ENCODE measurements around the gene KBTBD6. TPM values are rescaled to one million over a fixed set of nuclear protein-coding genes. Genes with fewer than 3 reads are reported as not detected.
"Not testable (repeated sequence)": the region's sequence is repeated elsewhere in the genome, so short reads cannot be mapped to it uniquely, and the experiment has no call there.

The KBTBD6 gene
- total RNA-seq, 3 donors from 2014 or later: 2.6 to 7.6 (median 3.5) TPM

DNA sequence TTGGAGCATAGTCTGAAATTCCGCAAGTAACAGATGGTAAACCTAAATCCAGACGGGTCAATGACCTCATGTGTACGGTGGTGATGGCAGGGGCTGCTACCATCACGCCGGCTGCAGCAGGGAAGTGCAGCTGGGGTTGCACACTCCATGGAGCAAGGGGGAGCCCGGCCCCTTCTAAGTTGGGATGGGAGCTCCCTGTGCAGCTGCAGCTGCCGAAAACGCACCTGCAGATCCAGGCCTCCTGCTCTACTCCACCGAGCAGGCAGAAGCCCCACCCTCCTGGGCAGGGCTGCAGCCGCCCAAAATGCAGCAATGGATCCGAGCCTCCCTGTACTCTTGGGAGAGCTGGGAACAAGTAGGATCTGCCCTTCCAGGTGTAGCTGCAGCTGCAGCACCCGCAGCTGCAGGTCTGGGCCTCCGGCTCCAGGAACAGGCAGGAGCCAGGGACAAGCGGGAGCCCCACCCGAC, 25.5 kb downstream of the KBTBD6 start:
- no peak for DNase-seq
- Histone ChIP-seq H3K36me3 (ENCODE audit: low read depth) (no peaks in the 10 kb centered on the region), H3K4me3 (no peak overlapping the region), H3K9me3 (no peaks in the 10 kb centered on the region), H3K4me1 (ENCODE audit: low read depth) (no peaks in the 10 kb centered on the region)
- intact Hi-C loops (cut with DNase I, micrococcal nuclease): no loop called here
- no peak for ATAC-seq
- TF ChIP-seq, protein P1, sequence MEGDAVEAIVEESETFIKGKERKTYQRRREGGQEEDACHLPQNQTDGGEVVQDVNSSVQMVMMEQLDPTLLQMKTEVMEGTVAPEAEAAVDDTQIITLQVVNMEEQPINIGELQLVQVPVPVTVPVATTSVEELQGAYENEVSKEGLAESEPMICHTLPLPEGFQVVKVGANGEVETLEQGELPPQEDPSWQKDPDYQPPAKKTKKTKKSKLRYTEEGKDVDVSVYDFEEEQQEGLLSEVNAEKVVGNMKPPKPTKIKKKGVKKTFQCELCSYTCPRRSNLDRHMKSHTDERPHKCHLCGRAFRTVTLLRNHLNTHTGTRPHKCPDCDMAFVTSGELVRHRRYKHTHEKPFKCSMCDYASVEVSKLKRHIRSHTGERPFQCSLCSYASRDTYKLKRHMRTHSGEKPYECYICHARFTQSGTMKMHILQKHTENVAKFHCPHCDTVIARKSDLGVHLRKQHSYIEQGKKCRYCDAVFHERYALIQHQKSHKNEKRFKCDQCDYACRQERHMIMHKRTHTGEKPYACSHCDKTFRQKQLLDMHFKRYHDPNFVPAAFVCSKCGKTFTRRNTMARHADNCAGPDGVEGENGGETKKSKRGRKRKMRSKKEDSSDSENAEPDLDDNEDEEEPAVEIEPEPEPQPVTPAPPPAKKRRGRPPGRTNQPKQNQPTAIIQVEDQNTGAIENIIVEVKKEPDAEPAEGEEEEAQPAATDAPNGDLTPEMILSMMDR (IDR thresholded peaks at IDR 0.05): no peak

DNA sequence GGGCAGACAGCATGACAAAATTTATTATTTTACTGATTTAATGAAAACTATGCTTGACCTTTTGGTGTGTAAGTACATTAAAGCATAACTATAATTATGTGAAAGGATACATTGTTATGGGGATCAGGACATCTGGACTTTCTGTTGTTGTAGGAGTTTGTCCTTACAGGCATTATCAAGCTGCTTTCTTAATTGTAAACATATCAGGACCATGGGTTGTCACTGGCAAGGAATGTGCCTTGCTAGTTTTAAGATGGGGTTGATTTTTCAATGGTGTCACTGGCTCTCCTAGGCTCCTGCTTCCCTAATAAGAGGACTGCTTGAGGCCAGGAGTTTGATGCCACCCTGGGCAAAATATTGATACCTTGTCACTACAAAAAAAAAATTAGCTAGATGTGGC, 32.6 kb downstream of the KBTBD6 start:
- no peaks in the 10 kb centered on the region for H3K4me1 ChIP-seq (ENCODE audit: low read depth)
- H3K9me3 ChIP-seq: no peaks in the 10 kb centered on the region
- no peaks in the 10 kb centered on the region for H3K36me3 ChIP-seq (ENCODE audit: low read depth)
- TF ChIP-seq, protein P1 (IDR thresholded peaks at IDR 0.05): no peak
- intact Hi-C loops (cut with DNase I, micrococcal nuclease): no loop called here
- no peak overlapping the region for H3K4me3 ChIP-seq
- DNase-seq (no peak), ATAC-seq (no peak)

DNA sequence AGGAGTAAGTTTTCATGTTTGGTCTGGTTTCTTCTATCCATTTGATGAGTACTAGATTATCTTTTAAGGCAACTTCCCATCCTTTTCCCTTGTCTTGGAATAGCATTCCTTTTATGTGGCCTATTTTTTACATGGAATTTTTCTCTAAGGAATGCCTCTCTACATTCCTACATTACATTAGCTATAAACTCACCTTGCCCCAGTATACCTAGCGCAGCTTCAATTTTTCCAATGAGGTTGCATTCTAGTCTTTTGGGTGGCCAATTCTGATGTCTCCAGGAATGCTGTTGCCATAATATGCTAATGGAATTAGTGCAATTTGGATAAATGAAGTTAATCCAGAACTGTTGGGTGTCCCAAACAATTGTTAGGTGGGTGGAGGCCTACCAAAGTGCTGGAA, 33.8 kb downstream of the KBTBD6 start:
- no peaks in the 10 kb centered on the region for H3K9me3 ChIP-seq
- H3K36me3 ChIP-seq (ENCODE audit: low read depth): no peaks in the 10 kb centered on the region
- DNase-seq: no peak
- ATAC-seq: no peak
- TF ChIP-seq, protein P1 (IDR thresholded peaks at IDR 0.05): no peak
- H3K4me1 ChIP-seq (ENCODE audit: low read depth): no peaks in the 10 kb centered on the region
- intact Hi-C loops (cut with DNase I, micrococcal nuclease): no loop called here
- no peak overlapping the region for H3K4me3 ChIP-seq

GRCh38 chr13:41095681-41096080, 36.9 kb downstream of the KBTBD6 start:
- not testable (repeated sequence) for H3K9me3 ChIP-seq, ATAC-seq

DNA sequence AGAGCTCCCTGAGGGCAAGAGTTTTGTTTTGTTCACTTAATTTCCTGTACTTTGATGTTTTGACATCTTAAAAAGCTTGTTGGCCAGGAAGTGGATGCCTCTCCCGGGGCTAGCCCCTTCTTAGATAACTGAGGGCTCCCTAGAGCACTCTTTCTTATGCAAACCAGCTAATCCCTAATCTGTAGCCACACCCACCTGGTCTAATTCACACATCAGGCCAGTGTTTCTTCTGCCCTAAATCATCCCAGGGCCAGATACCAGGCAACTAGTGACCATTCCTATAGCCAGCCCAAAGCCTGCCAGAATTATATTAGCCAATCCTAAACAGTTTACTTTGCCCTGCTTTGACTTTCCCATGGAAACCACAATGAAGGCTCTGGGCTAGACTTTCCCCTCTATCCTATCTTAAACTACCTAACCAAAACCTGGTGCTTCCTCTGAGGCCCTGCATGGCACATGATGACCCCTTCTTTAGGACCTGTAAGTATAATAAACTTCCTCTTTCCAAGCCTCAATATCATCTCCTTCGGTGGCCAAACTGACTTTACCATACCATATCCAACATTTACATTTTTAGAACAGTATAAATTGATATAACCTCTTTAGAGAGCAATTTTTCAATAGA, 46.5 kb downstream of the KBTBD6 start:
- Histone ChIP-seq H3K9me3 (no peaks in the 10 kb centered on the region), H3K36me3 (ENCODE audit: low read depth) (no peaks in the 10 kb centered on the region), H3K4me3 (no peak overlapping the region), H3K4me1 (ENCODE audit: low read depth) (no peaks in the 10 kb centered on the region)
- DNase-seq: no peak
- intact Hi-C loops (cut with DNase I, micrococcal nuclease): no loop called here
- no peak for ATAC-seq
- TF ChIP-seq, protein P1 (IDR thresholded peaks at IDR 0.05): no peak

More at GRCh38 chr13:41095681-41096080, 36.9 kb downstream of the KBTBD6 start:
- H3K4me1 ChIP-seq (ENCODE audit: low read depth); intact Hi-C loops (cut with DNase I, micrococcal nuclease); H3K4me3 ChIP-seq; DNase-seq; H3K36me3 ChIP-seq (ENCODE audit: low read depth): not testable (repeated sequence)

DNA sequence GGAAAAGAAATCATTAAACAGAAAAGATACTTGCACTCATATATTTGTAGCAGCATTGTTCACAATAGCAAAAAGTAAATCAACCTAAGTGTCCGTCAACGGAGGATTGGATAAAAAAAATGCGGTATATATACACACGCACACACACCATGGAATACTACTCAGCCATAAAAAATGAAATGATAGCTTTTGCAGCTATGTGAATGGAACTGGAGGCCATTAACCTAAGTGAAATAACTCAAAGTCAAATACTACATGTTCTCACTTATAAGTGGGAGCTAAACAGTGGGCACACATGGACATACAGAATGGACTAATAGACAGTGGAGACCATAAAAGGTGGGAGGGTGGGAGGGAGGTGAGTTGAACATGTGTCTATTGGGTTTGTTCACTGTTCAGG, 52.9 kb downstream of the KBTBD6 start:
- no peak overlapping the region for H3K4me3 ChIP-seq
- intact Hi-C loops (cut with DNase I, micrococcal nuclease): loop anchor here in 1 of 2 donors (10.0 kb wide), 1 partner anchor 145 kb away; no protein-coding TSS in a partner anchor
- H3K4me1 ChIP-seq (ENCODE audit: low read depth): no peaks in the 10 kb centered on the region

More for the DNA sequence above, 52.9 kb downstream of the KBTBD6 start:
- DNase-seq: no peak
- Histone ChIP-seq H3K36me3 (ENCODE audit: low read depth) (no peaks in the 10 kb centered on the region), H3K9me3 (no peaks in the 10 kb centered on the region)
- TF ChIP-seq, protein P1 (IDR thresholded peaks at IDR 0.05): no peak
- ATAC-seq: no peak

Small RNAs within 50 kb of the gene (microRNA-seq; reads per million reads assigned to microRNA genes)
- gene MIR3168: not detected

Other genes starting within 250 kb of the KBTBD6 start
- 100 to 1,000 TPM in 1 of 3 donors, 10 to 100 TPM in 2; 80.2 to 111 (median 96.8) TPM for gene ELF1, start 113.5 kb downstream of the KBTBD6 start, total RNA-seq
- gene WBP4, start 71.3 kb downstream of the KBTBD6 start, total RNA-seq: 10 to 100 TPM in 1 of 3 donors, 1 to 10 TPM in 2; 6.4 to 11.4 (median 6.4) TPM
- 1 to 10 TPM; 5.3 to 8.6 (median 5.8) TPM for gene KBTBD7, start 61.8 kb upstream of the KBTBD6 start, total RNA-seq
- 10 to 100 TPM; 13.4 to 15.5 (median 14.6) TPM for gene MTRF1, start 130.8 kb upstream of the KBTBD6 start, total RNA-seq
- 10 to 100 TPM; 11.0 to 18.6 (median 18.1) TPM for gene NAA16, start 178.5 kb upstream of the KBTBD6 start, total RNA-seq